M059J (cell line): ENCODE data around the gene RPS21. TPM values are rescaled to one million over a fixed set of nuclear protein-coding genes. Genes with fewer than 3 reads are reported as not detected.
"Not testable (repeated sequence)": the region's sequence is repeated elsewhere in the genome, so short reads cannot be mapped to it uniquely, and the experiment has no call there.

Source experiments
- DNase-seq: peaks from one replicate; pipeline ENCODE4 v3.0.0-alpha.2; 2012; ENCODE audit warnings: low read depth
- total RNA-seq: library from RNA; depleted of rRNA; stranded (reverse); fragments of >200 nt; shearing (Covaris generic); gene quantifications from 2 replicates; pipeline ENCODE4 v1.2.3, GENCODE V29; 2014

The RPS21 gene
- total RNA-seq, 1 experiment from 2014 or later, result 1,541 TPM

- peak; percentile 84 for DNase-seq
These were observed 21.0 kb upstream of the RPS21 start for GRCh38 chr20:62365814-62366369.

GRCh38 chr20:62366370-62367135 is 20.4 kb upstream of the RPS21 start:
- DNase-seq, result no peak

GRCh38 chr20:62367136-62367632 is 19.7 kb upstream of the RPS21 start, which contains the start of gene LAMA5:
TSS of gene LAMA5 (minus strand) at chr20:62367312. CDS start at chr20:62367245, 67 bp downstream.
- DNase-seq, result no peak

- no peak for DNase-seq
These were observed 19.1 kb upstream of the RPS21 start for GRCh38 chr20:62367633-62368391.

- peak; percentile 64 for DNase-seq
These were observed 18.4 kb upstream of the RPS21 start for GRCh38 chr20:62368392-62368975.

- DNase-seq, result peak; percentile 89
These were observed 17.7 kb upstream of the RPS21 start for GRCh38 chr20:62368976-62369814.

GRCh38 chr20:62369815-62370114 is 17.1 kb upstream of the RPS21 start:
- no peak for DNase-seq

GRCh38 chr20:62370115-62370806 is 16.6 kb upstream of the RPS21 start:
- peak; percentile 97 for DNase-seq

GRCh38 chr20:62370807-62371587 is 15.9 kb upstream of the RPS21 start:
- peak; percentile 58 for DNase-seq

- no peak for DNase-seq
These were observed 15.3 kb upstream of the RPS21 start for GRCh38 chr20:62371588-62372041.

GRCh38 chr20:62372042-62372993 is 14.6 kb upstream of the RPS21 start:
- no peak for DNase-seq

- not testable (repeated sequence) for DNase-seq
These were observed 13.2 kb upstream of the RPS21 start for GRCh38 chr20:62373631-62374179.

- DNase-seq, result no peak
These were observed 12.4 kb upstream of the RPS21 start for GRCh38 chr20:62374331-62375152.

GRCh38 chr20:62376112-62377063 is 10.5 kb upstream of the RPS21 start:
- DNase-seq, result no peak

- DNase-seq, result no peak
These were observed 9.8 kb upstream of the RPS21 start for GRCh38 chr20:62377064-62377461.

GRCh38 chr20:62377615-62378178 is 9.2 kb upstream of the RPS21 start:
- no peak for DNase-seq
